GM12872 (cell line): ENCODE results near the gene TAS2R60.

Source experiments
- TF ChIP-seq, protein P1 (sequence below): IDR thresholded peaks from 3 replicates; pipeline ENCODE4 v1.5.1; 2011; ENCODE audit warnings: low read depth, mild to moderate bottlenecking, low read length, moderate library complexity; ENCODE audit not compliant: insufficient read depth

TAS2R60 gene, protein sequence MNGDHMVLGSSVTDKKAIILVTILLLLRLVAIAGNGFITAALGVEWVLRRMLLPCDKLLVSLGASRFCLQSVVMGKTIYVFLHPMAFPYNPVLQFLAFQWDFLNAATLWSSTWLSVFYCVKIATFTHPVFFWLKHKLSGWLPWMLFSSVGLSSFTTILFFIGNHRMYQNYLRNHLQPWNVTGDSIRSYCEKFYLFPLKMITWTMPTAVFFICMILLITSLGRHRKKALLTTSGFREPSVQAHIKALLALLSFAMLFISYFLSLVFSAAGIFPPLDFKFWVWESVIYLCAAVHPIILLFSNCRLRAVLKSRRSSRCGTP

GRCh38 chr7:143443153-143443552 is at the start of gene TAS2R60:
Gene TAS2R60, plus strand, starts transcription at chr7:143443453. Its CDS starts 0 bp downstream, at chr7:143443453.
- TF ChIP-seq, protein P1, sequence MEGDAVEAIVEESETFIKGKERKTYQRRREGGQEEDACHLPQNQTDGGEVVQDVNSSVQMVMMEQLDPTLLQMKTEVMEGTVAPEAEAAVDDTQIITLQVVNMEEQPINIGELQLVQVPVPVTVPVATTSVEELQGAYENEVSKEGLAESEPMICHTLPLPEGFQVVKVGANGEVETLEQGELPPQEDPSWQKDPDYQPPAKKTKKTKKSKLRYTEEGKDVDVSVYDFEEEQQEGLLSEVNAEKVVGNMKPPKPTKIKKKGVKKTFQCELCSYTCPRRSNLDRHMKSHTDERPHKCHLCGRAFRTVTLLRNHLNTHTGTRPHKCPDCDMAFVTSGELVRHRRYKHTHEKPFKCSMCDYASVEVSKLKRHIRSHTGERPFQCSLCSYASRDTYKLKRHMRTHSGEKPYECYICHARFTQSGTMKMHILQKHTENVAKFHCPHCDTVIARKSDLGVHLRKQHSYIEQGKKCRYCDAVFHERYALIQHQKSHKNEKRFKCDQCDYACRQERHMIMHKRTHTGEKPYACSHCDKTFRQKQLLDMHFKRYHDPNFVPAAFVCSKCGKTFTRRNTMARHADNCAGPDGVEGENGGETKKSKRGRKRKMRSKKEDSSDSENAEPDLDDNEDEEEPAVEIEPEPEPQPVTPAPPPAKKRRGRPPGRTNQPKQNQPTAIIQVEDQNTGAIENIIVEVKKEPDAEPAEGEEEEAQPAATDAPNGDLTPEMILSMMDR, result no peak

DNA sequence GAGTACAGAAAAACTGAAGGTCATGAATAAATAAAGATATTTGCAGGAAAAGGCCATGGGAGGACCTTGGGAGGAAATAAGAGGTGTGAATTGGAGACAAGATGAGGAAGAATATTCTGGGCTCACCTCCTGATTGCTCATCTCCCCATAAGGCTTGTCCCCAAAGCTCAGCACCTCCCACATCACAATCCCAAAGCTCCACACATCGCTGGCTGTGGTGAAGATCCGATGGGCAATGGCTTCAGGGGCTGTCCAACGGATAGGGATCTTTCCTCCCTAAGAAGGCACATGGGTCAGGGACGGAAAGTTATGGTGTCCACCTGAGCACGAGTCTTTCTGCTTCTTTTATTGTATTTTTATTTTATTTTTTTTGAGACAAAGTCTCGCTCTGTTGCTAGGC is 49.2 kb upstream of the TAS2R60 start:
- TF ChIP-seq, protein P1, result no peak

GRCh38 chr7:143394777-143395176 is 48.5 kb upstream of the TAS2R60 start:
- TF ChIP-seq, protein P1, result no peak

DNA sequence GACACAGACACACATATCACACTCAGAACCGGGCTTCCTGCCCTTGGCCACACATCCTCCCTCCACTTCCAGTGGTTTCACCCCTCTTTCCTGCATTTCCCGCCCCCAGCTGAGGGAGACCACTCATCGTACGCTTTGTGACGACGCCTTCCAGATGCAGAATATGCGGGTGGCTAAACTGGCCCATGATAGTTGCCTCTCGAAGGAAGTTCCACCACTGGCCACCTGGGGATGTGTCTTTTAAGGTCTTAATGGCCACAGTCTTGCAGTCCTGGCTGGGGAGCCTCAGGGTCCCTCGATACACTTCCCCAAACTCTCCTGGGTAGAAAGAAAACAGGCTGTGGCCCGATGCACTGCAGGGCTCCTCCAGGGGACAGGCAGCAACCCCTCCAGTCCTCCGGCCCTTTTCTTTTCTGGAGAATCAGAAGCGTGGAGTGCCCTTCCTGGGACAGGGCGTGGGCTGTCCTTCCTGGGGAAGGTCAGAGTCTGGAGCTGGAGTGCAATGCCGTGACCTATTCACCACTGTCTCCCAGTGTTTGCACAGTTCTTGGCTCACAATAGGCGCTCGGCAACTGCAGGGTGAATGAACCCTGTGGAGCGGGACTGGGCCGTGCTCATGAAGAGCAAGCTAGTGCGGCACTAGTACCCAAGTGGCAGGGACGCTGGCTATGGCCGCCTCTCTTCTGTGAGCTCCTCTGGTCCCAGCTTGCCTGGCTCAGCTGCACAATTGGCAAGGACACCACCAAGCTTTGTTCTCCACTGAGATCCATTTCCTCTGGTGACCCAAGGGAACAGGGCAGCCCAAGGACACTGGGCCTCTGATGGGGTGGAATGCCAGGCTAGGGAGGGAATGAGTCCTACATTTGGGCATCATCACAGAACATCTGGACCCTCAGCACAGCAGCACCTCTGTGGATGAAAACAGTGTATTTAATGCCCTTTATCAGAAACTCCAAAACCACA is 47.8 kb upstream of the TAS2R60 start:
- TF ChIP-seq, protein P1, result peak; percentile 41; the same call in 1 of the 3 replicates

- TF ChIP-seq, protein P1, result no peak
These were observed 47.1 kb upstream of the TAS2R60 start for GRCh38 chr7:143396182-143396581.

DNA sequence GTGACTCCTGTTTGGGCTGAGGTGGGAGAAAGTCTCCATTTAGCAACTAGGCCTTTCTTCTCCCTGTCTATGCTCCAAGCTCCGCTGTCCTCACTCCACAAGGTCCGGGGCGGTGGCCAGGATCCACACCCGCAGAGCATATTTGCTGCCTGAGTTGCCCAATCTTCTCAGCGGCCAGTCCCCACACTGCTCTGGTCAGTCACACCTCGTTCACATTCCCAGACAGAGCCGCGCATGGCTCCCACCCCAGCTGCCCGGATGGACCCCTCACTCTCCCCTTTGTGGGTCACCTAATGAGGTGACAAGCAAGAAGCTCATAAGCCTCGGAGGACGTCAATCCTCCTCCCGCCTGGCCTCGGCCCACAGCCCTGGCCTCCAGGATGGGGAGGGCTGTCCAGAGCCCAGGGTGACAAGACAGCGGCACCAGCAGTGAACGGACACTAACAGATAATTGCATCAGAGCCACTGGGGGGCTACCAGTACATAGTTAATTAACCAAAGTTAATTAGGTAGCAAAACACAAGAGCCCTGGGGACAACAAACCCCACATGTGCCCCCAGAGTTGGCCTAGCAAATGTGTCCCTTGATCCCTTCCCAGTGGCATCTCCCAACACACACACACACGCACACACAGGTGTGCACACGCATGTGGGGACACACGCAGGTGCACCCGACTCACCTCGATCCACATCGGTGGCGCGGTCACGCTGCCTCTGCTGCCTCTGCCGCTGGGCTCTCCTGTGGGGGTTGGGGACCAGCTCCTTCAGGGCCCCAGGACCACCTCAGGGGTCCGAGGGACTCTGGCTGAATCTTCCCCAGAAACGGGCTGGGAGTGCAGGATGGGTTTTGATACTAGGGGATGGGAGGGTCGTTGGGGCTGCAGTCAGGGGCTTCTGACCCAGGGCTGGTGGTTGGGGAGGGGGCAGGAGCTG is 46.4 kb upstream of the TAS2R60 start:
- TF ChIP-seq, protein P1, result no peak
